ENCODE results near the gene NECAB3.
A peak's percentile ranks its signal among the peaks of the same experiment; 100 is the strongest.
"Not testable (repeated sequence)": the region's sequence is repeated elsewhere in the genome, so short reads cannot be mapped to it uniquely, and the experiment has no call there.

NECAB3 gene, protein sequence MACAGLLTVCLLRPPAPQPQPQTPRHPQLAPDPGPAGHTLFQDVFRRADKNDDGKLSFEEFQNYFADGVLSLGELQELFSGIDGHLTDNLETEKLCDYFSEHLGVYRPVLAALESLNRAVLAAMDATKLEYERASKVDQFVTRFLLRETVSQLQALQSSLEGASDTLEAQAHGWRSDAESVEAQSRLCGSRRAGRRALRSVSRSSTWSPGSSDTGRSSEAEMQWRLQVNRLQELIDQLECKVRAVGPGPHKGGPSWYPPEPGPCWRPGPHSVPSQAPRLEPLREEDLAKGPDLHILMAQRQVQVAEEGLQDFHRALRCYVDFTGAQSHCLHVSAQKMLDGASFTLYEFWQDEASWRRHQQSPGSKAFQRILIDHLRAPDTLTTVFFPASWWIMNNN

DNA sequence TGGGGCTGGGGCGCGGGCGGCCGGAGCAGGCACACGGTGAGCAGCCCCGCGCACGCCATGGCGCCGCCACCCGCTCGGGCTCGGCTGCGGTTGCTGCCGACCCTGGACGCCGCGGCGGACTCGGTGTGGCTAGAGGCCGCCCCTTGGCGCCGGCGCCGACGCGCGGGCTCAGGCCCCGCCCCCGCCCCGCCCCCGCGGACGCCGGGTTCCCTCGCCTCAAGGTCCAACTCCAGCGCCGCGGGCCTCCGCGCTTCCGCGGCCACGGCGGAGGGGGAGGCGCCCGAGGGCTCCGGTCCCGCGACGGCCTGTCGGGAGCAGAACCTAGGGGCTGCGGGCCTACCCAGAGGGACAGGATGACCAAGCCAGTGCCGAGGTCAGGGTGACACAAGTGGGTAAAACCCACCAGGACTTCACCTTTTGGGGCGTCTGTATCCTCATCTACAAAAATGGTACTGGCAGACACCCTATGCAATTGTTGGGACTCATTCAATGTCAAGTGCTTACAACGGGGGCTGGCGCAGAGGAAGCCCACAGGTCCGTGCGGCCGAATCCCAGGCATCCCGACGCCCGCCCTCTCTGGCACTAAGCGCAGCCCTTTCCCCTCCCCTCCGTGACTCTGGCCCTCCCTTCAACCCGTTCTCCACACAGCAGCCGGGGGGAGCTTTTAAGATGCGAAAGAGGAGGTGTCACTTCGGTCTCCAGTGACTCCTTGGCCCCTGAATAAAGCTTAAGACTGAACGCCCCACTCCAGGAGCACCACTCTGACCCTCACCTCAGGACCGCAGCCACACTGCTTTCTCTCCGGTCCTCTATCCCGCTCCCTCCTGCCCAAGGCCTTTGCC lies at the start of gene NECAB3:
NECAB3 (minus strand) TSS at position 135 of the 842 bp plus-strand sequence; CDS start at position 59, 76 bp downstream.
- DNase-seq (ENCODE audit: low read depth in 4 of 4, low spot score in 1 of 4) = peak in 2 of 4 experiments; percentile 36 to 65

- no peak for DNase-seq (ENCODE audit: low read depth in 4 of 4, low spot score in 1 of 4)
Measured at GRCh38 chr20:33721391-33722140, 47.3 kb upstream of the NECAB3 start.

GRCh38 chr20:33719989-33720709 lies 45.9 kb upstream of the NECAB3 start, which contains the start of gene PXMP4:
TSS of gene PXMP4 (minus strand) at chr20:33720310. CDS start at chr20:33720207, 103 bp downstream.
- DNase-seq (ENCODE audit: low read depth in 4 of 4, low spot score in 1 of 4) = peak; percentile 47 to 79 (median 59)

GRCh38 chr20:33719277-33719988 lies 45.2 kb upstream of the NECAB3 start:
- no peak for DNase-seq (ENCODE audit: low read depth in 4 of 4, low spot score in 1 of 4)

GRCh38 chr20:33716498-33716897 lies 42.3 kb upstream of the NECAB3 start:
- DNase-seq (ENCODE audit: low read depth in 4 of 4, low spot score in 1 of 4) = no peak

DNA sequence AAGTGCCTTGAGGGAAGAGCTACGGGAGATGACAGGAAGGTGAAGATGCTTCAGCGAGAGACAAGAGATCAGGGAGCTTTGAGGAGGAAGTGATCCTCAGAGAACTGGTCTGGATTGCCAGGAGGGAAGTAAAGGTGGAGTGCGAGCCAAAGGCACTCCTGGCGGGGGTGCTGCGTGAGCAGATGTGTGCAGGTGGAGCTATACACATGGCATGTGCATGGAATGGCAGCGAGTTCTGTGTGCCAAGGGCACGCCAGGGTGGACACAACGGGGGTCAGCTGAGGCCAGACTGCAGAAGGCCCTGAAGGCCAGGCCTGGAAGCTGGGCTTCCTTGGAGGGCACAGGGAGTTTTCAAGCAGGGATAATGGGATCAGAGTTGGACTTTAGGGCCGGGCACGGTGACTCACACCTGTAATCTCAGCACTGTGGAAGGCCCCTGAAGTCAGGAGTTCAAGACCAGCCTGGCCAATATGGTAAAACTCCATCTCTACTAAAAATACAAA lies 39.7 kb upstream of the NECAB3 start:
- no peak for DNase-seq (ENCODE audit: low read depth in 4 of 4, low spot score in 1 of 4)

DNA sequence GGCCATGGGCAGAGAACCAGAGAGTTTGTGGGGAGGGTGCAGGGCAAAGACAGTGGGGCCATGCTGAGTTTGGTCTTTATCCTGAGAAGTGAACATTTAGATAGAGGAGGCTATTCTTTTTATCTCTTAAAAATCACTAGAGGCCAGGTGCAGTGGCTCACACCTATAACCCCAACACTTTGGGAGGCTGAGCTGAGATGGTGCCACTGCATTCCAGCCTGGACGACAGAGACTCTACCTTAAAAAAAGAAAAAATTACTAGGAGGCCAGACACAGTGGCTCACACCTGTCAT lies 37.2 kb upstream of the NECAB3 start:
- no peak for DNase-seq (ENCODE audit: low read depth in 4 of 4, low spot score in 1 of 4)

DNA sequence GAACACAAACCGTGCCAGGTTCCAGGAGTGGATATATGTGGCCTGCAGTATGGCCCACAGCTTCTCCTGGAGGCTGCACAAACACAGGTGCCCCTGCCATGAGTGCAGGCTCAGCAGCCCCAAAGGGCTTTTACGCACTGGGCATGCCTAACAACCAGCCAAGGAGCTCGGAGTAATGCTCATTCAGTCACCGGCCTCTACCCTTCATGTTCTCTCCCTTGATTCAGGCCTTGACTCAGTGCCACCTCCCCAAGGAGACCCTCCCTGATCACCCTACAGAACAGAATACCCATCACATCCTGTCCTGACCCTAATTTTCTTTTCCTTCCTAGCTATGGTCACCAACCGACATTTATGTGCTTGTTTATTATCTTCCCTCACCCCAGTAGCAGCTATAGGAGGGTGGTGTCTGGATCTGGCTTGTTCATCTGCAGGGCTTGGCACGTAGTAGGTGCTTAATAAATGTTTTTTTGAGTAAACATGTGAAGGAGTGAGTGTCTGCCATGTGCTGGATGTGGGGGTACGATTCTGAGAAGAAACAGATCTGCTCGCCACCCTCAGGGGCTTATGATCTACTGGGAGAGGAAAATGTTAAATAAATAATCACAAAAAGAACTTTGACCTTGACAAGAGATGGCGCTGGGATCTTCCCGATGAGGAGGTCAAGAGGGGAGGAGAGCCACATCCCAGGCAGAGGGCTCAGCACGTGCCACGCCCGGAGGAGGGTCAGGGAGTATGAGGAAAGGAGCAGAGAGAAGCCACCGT lies 36.6 kb upstream of the NECAB3 start:
- no peak for DNase-seq (ENCODE audit: low read depth in 4 of 4, low spot score in 1 of 4)

- no peak for DNase-seq (ENCODE audit: low read depth in 4 of 4, low spot score in 1 of 4)
Measured at GRCh38 chr20:33709905-33710541, 35.8 kb upstream of the NECAB3 start.

- DNase-seq (ENCODE audit: low read depth in 4 of 4, low spot score in 1 of 4) = no peak
Measured at GRCh38 chr20:33709398-33709797, 35.2 kb upstream of the NECAB3 start.

GRCh38 chr20:33707668-33708067 lies 33.4 kb upstream of the NECAB3 start:
- DNase-seq (ENCODE audit: low read depth in 4 of 4, low spot score in 1 of 4) = no peak

DNA sequence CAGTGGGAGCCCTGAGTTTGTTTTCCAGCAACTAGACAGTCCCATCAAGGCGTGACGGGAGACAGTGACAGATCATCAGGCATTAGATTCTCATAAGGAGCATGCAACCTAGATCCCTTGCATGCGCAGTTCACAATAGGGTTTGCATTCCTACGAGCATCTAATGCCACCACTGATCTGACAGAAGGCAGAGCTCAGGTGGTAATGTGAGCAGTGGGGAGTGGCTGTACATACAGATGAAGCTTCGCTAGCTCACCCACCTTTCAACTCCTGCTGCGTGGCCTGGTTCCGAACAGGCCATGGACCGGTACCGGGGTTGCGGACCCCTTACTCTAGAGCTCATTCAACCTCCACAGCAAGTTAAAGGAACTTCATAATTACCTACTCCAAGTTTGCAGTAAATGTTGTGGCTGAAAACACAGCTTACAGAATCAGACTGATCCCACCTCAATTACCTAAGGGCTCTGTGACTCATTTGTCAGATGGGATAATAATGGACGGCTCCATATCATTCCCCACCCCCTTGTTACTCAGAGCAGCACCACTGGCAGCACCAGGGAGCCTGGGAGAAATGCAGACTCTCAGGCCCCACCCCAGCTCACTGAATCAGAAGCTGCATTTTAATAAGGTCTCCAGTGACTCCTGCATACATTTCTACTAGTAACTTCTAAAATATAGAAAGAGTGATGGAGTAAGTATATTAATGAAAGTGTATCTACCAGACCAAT lies 30.1 kb upstream of the NECAB3 start:
- no peak for DNase-seq (ENCODE audit: low read depth in 4 of 4, low spot score in 1 of 4)

DNA sequence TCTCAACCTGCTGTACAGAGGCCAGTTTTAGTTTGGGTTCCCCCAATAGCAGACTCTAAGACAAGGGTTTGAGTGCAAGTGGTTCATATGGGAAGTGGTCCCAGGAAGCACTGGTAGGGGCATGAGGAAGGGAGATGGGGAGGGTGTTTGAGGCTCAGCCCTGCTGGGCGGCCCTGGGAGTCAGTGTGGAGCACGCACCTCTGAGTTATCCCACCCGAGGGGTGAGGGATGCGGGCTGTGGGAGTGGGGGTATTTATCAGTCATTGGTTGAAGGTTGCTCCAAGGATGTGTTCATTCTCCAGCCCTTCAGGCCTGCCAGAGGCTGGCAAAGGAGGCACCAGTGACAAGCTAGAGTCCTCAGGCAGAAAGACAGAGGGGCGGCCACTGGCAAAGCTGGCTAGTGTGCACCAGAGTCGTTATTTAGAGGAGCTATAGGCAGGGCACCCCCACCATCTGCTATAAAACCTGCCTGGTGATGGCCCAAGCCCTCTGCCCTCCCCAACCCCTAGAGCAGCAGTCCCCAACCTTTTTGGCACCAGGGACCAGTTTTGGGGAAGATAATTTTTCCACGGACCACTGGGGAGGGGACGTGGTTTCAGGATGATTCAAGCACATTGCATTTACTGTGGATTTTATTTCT lies 29.4 kb upstream of the NECAB3 start:
- no peak for DNase-seq (ENCODE audit: low read depth in 4 of 4, low spot score in 1 of 4)

DNA sequence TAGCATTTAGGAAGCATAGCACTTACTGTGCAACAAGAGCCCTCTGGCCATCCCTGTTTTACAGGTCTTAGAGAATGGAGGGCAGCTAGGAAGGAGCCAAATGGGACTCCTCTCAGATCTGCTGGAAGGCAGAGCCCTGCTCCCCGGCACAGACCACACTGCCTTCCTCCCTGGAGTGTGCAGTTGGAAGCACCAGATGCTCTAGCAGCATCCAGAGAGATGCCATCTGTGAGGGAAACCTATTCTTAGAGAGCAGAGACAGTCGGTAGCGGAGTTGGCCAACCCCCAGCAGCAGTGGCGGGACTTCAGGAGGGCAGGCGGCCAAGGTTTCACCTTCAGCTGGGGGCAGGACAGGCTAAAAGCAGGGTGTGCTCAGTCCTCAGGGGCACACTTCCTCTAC lies 28.6 kb upstream of the NECAB3 start:
- DNase-seq (ENCODE audit: low read depth in 4 of 4, low spot score in 1 of 4) = no peak

- DNase-seq (ENCODE audit: low read depth in 4 of 4, low spot score in 1 of 4) = no peak
Measured at GRCh38 chr20:33701629-33702450, 27.6 kb upstream of the NECAB3 start.

- not testable (repeated sequence) for DNase-seq (ENCODE audit: low read depth in 4 of 4, low spot score in 1 of 4)
Measured at GRCh38 chr20:33700696-33701441, 26.6 kb upstream of the NECAB3 start.

Measured in stimulated activated CD4-positive, alpha-beta T cell treated with anti-CD3 and anti-CD28 coated beads, Interleukin-1b, Interleukin-23, amount 100 ng/mL, for 24 hours (primary cell).